Colon (tissue), 2 donors: ENCODE results near the gene DYNLT2B.
A peak's percentile ranks its signal among the peaks of the same experiment; 100 is the strongest.
"Not testable (repeated sequence)": the region's sequence is repeated elsewhere in the genome, so short reads cannot be mapped to it uniquely, and the experiment has no call there.

Experiments
- FAIRE-seq: peaks from 2 replicates; lab custom pipeline; 2012; peaks lifted over from hg19 to GRCh38; lab: Jason Lieb, UNC
- donor health status: control.
- donor health status: control.

The DYNLT2B gene

DNA sequence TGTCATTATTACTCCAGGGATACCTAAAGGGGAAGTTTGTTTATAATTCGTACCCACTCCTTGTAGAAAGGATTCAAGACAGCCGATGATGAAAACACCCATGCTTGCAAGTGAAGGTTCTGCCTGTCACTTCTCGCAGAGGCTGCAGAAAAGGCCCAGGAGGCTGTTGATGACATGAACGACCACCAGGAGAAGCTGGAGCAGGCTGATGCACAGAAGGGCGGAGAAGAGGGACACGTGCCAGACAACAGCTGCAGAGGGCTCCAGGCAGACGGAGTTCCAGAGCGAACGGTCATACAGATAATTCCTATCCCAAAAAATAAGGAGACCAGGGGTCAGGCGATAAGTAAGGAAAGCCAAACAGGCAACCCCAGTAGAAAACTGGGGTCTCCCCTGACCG is 5.7 kb upstream of the DYNLT2B start:
- no peak for FAIRE-seq

GRCh38 chr3:196323016-196323415 is 5.0 kb upstream of the DYNLT2B start:
- FAIRE-seq = no peak

DNA sequence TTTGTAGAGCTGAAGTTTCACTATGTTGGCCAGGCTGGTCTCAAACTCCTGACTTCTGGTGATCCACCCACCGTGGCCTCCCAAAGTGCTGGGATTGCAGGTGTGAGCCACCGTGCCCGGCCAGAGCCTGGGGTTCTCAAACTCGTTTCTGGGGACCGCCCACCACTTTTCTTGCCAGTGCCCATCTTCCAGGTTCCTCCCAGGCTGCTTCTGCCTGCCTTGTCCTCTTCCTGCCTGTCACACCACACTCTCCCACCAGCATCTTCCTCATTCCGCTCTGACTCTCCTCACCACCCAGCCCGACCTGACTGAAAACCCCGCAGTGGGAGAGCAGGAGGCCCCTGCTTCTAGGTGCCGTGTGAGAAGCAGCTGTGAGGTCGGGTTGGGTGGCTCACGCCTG is 3.1 kb upstream of the DYNLT2B start:
- FAIRE-seq = no peak

GRCh38 chr3:196320137-196320536 is 2.1 kb upstream of the DYNLT2B start:
- FAIRE-seq = no peak

DNA sequence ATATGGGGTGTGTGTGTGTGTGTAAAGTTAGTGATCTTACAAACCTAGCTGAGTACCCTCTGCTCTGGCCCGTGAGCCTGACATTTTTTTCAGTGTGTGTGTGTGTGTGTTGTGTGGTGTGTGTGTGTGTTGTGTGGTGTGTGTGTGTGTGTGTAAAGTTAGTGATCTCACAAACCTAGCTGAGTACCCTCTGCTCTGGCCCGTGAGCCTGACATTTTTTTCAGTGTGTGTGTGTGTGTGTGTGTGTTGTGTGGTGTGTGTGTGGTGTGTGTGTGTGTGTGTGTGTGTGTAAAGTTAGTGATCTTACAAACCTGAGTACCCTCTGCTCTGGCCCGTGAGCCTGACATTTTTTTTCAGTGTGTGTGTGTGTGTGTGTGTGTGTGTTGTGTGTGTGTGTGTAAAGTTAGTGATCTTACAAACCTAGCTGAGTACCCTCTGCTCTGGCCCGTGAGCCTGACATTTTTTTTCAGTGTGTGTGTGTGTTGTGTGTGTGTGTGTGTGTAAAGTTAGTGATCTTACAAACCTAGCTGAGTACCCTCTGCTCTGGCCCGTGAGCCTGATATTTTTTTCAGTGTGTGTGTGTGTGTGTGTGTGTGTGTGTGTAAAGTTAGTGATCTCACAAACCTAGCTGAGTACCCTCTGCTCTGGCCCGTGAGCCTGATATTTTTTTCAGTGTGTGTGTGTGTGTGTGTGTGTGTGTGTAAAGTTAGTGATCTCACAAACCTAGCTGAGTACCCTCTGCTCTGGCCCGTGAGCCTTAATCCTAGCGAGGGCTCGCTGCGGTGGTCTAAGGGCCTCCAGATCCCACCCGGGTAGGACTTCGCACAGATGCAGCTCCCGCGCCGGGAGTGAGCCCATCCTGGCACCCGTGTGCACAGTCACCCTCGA is 997 bp downstream of the DYNLT2B start:
- FAIRE-seq = peak; percentile 41

DNA sequence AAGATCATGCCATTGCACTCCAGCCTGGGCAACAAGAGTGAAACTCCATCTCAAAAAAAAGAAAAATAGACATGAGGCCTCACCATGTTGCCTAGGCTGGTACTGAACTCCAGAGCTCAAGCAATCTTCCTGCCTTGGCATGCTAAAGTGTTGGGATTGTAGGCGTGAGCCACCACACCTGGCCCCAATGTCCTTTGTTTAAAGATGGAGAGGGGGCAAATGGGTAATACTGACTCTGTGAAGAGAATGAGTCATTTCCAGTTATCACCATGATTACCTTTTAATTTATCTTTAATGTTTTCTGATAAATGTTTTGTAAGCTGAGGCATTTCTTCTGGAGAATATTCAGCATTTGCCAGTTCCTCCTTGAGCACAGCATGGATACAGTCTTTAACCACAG is 2.2 kb downstream of the DYNLT2B start:
- no peak for FAIRE-seq

DNA sequence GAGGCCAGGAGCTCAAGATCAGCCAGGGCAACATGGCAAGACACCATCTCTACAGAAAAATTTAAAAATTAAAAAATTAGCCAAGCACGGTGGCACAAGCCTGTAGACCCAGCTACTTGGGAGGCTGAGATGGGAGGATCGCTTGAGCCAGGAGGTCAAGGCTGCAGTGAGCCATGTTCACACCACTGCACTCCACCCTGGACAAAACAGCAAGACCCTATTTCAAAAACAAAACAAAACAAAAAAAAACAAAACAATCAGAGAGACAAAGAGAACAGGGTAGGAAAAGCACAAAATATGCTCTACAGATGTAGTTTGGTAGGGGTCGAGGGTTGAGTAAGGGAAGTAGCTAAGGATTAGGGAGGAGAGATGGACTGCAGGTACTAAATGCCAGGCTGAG is 3.4 kb downstream of the DYNLT2B start:
- no peak for FAIRE-seq

DNA sequence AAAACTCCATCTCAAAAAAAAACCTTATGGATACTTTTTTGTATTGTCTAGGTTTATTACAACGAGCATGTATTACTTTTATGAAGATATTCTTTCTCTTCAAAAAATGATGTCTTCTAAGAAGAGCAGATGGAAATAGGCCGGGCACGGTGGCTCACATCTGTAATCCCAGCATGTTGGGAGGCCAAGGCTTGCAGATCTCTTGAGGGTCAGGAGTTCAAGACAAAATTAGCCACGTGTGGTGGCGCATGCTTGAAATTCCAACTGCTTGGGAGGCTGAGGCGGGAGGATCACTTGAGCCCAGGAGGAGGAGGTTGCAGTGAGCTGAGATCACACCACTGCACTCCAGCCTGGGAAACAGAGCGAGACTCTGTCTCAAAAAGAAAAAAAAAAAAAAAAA is 4.0 kb downstream of the DYNLT2B start:
- not testable (repeated sequence) for FAIRE-seq

DNA sequence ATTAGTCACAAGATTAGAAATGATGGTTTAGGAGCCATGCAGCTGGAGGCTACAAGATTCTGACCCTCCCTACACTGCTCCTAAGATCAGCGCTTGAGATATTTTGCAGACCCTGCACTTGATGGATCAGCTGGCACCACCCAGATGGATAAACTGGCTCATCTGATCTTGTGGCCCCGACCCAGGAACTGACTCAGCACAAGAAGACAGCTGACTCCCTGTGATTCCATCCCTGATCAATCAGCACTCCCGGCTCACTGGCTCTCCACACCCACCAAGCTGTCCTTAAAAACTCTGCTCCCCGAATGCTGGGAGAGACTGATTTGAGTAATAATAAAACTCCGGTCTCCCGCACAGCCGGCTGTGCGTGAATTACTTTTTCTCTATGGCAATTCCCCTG is 15.1 kb downstream of the DYNLT2B start:
- not testable (repeated sequence) for FAIRE-seq

DNA sequence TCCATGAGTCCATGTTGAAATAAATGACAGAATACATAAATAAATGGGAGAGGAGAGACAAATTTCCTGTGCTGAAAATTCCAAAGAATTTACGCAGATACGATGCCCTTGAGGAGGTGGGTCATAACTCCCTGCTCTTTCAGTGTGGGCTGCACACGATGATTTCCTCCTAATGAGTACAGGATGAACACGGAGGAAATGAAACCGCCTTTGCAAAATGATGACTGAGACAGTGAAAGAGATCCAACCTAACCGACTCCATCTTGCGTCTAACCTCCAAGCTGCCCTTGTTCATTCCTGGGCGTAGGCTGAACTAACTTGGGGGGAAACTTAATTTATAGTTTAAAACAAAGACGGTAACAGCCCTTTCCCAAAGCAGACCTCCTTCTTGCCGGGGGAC is 15.5 kb downstream of the DYNLT2B start:
- not testable (repeated sequence) for FAIRE-seq

DNA sequence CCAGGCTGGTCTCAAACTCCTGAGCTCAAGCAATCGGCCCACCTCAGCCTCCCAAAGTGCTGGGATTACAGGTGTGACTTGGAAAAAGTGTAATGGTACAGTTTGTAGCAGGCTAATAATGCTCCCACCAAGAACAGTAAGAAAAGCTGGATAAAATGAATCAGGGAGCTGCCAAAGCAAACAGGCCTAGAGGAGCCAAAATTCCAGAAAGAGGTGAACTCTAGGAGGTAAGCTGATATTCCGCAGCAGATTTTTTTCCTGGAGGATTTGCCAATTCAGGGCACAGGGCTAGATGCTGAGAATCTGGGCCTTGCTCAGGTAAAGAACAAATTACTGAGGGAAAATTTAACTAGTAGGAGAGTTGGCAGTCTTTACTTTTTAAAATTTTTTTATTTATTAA is 19.5 kb downstream of the DYNLT2B start:
- no peak for FAIRE-seq

DNA sequence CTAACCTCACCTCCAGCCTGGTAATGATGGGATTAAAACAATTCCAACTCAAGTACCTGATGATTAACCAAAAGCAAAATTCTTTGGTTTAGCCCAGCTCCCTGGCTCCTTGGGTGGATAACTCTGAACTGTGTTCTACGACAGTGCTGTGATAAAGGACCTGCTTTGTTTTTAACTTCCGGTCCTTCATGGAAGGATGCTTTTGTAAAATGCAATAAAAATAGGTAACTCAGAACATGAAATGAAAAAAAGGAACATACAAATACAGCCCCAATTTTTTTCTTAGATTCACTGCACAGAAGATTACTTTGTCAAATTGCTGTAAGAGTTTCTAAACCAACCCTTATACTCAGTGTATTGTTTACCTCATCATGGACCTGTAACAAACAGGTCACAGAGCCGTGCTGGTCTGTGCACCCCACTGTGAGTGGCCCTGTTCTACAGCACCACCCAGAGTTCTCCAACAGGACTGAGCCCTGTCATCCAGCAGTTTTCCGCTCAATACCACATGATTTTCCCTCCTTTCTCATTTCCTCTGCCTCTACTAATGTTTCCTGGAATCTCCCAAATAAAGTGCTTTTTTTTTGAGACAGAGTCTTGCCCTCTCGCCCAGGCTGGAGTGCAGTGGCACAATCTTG is 25.6 kb downstream of the DYNLT2B start:
- no peak for FAIRE-seq

DNA sequence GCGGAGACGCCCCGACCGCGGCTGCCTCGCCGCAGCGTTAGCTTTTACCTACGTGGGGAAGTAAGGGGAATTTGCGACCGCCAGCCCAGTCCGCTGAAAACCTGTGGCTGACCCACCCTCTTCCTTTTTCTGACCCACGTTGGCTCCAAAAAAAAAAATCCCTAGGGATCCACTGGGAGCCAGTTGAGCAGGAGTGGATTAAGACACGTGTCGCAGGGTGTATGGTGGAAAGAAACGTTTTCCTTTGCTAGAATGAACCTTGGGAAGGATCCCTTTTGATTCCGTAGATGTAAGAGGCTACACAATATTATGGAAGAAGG is 29.9 kb downstream of the DYNLT2B start:
- FAIRE-seq = no peak

GRCh38 chr3:196287440-196288140 is 30.4 kb downstream of the DYNLT2B start, which contains the start of gene PCYT1A:
Gene PCYT1A (minus strand): TSS chr3:196287726. CDS start chr3:196270531, 17,195 bp downstream.
- FAIRE-seq = no peak

DNA sequence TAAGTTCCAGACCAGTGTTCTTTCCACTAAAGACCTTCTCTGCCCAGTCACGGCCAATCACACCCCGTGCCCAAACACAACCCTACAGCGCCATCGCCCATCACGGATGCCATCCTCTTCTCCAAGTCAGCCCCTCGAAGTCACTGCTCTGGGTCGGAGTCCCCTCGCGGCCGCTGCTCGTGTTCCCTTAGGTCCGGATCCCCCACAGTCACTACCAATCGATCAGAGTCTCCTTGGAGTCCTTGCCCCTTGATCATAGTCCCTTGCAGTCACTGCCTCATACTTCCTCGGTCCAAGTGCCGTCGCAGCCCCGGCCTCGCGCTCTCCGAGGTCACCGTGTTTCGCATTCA is 31.0 kb downstream of the DYNLT2B start:
- no peak for FAIRE-seq

GRCh38 chr3:196284396-196284795 is 33.6 kb downstream of the DYNLT2B start:
- no peak for FAIRE-seq

- FAIRE-seq = no peak
These were observed 36.1 kb downstream of the DYNLT2B start for GRCh38 chr3:196281962-196282361.

- no peak for FAIRE-seq
These were observed 37.2 kb downstream of the DYNLT2B start for GRCh38 chr3:196280689-196281440.

DNA sequence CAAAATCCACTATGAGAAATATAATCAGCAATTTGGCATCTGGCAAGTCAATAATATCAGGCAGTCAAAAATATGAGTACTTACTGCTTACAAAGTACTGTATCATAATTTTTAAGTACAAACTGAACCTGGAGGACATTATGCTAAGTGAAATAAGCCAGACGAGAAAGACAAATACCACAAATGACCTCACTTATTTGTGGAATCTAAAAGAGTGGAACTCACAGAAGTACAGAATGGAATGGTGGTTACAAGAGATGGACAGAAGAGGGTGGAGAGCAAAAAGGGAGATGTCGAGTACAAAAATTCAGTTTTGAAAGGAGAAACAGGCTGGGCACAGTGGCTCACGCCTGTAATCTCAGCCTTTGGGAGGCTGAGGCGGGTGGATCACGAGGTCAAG is 42.9 kb downstream of the DYNLT2B start:
- FAIRE-seq = no peak

DNA sequence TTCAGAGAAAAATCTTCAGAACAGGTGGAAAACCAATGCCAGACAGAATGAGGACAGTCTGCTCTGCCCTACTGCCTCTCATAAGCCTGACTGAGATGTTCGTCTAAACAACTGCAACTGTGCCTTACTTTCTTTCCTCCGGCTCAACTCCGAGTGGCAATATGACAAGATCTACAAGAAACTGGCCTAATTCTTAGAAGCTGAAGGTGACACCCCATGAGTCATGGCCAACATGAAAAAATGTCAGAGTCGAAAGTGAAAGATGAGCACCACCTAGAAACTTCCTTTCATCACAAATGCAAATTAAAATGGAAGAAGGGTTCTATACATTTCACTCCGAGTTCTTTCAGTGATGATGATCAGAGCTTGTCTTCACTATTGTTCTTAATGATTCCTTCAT is 43.5 kb downstream of the DYNLT2B start:
- no peak for FAIRE-seq

- FAIRE-seq = no peak
These were observed 44.4 kb downstream of the DYNLT2B start for GRCh38 chr3:196273655-196274054.

DNA sequence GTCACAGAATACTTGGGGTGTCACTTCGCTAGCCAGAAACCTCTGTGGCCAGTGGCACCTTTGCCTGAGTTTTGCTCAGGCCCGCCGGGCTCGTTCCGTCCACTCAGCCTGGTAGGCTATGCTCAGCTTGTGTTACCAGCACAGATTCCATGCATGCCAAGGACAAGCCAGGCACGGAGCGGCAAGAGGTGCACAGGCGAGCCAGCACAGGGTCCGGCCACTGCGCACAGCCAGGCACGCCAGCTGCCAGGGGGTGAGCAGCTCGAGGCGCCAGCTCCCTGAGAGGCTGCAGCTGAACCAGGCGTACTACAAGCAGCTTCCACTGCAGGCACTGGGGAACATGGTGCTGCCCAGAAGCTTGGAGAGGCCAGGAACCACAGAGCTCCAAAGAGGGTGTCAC is 45.2 kb downstream of the DYNLT2B start:
- no peak for FAIRE-seq

DNA sequence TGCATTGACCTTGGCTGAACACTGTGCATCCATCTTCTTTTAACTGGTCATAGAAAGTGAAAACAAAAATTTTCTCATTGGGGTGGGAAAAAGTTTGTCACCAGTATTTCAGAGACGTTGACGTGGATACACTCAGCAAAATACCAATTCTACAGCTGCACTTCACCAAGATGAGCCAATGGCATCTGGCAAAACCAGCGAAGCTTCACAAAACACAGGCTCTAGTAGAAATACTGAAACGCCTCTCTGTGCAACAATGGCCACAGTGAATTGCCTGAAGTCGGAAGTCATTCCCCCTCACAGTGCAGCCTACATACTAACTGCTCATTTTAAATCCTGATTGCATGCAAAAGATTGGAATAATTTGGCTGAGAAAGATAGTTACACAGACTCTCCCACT is 47.5 kb downstream of the DYNLT2B start:
- FAIRE-seq = no peak
